NCI-H2196 (cell line): ENCODE results near the gene EVI2B.
"Not testable (repeated sequence)": the region's sequence is repeated elsewhere in the genome, so short reads cannot be mapped to it uniquely, and the experiment has no call there.

Source experiments
- DNase-seq: peaks from one replicate; lab custom pipeline; 2025; ENCODE audit not compliant: unreplicated experiment; lab: John Stamatoyannopoulos, UW

EVI2B gene

DNA sequence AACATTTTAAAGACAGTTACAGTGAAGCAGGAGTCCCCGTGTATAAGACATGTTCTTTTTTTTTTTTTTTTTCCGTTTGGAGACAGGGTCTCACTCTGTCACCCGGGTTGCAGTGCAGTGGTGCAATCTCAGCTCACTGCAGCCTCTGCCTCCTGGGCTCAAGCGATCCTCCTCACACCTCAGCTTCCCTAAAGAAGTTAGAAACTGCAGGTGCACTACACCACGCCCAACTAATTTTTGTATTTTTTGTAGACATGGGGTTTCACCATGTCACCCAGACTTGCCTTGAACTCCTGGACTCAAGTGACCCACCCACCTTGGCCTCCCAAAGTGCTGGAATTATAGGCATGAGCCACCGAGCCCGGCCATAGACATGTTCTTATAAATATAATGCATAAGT is 3.0 kb downstream of the EVI2B start:
- DNase-seq: no peak

DNA sequence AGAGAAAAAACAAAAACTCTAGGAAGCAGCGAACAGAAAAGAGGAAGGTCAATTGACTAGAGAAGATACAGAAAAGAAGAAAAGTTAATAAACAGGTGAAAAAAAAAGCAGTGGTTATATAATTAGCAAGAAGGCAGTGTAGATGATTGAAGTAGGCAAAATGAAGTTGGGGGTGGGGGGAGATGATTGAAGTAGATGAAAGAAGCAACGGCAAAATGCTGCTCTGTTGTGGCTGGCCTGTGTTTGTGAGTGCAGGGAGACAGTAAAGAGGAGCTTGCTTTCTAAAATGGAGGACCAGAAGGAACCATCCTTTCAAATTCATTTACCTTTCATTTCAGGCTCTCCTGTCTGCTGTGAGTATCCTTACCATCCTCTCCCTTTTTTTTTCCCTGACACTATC is 3.6 kb downstream of the EVI2B start:
- no peak for DNase-seq

DNA sequence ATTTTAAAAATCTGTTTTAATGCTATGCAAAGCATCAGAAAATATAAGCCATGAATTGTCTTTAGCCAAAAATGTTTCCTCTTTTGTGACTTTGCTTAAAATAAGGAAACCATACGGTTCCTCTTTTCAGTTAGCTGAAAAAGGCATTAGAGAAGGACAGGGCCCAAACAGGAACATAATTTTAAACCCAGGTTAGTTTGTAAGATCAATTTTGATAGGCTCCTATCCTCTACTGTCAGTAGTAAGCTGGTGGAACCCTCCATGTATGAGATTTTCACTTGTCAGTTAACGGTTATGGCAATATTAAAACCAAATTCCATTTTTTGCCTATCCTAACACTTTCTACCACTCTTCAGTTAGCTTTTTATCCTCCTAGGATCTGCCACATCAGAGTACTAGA is 4.3 kb downstream of the EVI2B start:
- DNase-seq: no peak

DNA sequence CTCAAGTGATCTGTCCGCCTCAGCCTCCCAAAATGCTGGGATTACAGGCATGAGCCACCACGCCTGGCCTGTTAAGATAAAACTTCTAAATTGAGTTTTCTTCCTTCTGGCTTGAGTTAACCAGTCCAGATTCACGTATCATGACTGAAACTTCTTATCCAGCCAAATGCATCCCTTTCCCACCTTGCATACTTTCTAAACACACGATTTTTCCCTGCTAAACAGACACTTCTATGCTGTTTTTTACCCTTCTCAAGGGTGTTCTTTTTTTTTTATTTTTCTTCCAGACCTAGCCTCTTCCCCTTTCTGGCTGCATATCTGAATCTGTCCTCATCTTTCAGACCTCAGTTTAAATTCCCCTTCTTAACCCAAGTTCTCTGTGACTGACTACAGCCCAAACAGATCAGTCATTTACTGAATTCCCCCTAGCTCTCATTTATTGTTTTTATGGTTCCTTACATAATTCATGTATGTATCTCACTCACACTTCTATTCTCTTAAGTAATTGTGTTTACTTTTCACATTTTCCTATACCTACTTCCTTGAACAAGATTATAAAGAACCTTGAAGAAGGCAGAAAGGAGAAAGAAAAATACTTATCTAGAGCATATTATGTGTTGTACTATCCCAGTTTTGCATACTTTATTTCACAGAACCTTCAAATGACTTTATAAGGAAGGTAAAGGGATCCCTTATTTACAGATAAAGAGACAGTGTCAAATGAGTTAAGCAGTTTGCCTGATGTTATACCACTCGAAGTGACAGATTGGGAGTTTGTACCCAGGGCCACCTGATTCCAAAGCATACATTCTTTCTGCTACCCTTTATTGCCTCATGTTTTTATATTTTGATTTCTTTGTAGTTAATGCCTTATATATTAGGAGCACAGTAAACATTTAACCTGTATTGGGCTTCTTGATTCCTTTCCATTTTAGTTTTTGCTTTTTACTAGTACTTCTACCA is 5.2 kb downstream of the EVI2B start:
- DNase-seq: no peak

DNA sequence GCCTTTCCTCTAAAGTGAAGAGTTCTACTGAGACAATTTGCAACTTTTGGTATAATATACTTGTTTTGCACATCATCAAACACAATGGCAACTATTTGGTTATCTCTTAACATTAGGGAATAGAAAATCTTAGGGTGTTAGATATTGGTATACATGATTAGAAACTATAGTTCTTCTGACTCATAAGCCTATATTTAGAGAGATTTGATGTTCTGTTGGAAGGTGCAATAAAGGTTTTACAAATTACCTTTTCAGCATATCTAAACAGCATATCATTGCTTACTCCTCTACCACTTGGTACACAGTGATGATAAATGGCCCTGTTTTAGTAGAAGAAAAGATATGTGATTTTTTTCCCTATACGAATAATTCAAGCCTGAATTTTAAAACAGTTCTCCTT is 6.2 kb downstream of the EVI2B start:
- DNase-seq: no peak

DNA sequence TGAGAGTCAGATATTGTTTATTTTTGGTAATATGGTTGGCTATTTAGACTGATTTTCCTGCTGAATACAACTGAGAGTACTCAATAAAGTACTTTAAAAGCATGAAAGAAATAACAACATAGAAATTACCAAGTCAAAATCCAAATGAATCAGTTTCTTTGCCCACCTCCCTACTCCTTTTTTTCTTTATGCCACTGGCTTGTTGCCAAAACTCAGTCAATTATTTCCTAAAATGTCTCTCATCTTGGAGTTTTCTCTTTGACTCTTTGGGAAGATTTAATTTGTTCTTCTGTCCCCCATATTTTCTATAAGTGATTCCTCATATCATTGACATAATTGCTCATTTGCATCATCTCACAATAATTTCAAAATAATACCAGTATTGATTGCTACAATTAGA is 14.2 kb downstream of the EVI2B start:
- DNase-seq: no peak

DNA sequence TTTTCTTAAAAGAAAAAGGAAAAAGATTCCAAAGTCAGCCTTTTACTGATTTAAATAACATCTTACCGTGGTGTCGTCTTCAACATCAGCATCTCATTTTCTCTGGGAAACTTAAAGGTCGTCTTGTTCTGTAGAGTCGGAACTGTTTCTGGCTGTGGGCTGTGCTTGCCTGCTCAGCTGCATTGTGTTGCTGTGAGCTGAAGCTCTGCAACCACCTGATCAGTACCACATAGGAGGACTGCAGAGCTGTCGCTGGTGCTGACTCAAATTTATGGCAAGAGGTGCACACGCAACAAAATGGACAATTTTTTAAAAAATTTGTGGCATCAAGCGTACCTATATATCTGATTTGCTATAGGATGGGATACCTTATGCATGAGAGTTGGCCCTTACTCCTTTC is 16.8 kb downstream of the EVI2B start, which contains the start of gene OMG:
Gene OMG, minus strand, starts transcription at position 150 of the 400 bp plus-strand sequence. CDS start 908 bp downstream, outside the sequence.
- no peak for DNase-seq

DNA sequence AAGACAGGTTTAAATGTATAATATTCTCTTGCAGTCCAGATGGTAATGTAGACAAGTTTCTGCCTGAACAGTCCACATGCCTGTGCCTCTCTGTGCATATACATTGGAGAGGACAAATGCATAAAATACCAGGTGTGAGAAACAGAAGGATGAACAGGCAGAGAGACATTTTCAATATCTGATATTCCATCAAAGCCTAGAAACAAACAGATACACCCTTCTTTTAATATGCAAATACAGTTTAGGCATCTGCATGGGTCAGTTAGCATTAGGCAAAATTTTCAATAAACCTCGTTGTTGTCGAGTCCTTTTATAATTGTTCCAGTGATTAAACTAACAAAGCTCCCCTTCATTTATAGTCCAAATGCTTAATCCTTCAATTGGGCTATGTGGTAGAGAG is 17.7 kb downstream of the EVI2B start:
- no peak for DNase-seq

DNA sequence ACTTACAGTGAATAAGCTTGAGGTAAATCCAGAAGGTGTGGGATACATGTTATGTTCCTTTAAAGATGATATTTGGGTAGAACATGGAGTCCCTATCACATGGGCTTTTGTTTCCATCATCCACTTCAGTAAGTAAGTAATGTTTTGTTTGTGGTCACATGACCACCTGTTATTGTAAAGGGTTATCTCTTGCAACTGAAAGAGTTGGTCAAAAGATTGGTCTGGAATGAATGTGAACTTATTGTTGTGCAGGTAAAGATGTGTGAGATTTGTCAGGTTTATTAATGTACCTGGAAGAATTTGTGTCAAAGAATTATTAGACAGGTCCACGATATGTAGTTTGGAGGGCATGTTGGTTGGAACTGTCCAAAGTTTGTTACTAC is 18.4 kb downstream of the EVI2B start:
- DNase-seq: no peak

DNA sequence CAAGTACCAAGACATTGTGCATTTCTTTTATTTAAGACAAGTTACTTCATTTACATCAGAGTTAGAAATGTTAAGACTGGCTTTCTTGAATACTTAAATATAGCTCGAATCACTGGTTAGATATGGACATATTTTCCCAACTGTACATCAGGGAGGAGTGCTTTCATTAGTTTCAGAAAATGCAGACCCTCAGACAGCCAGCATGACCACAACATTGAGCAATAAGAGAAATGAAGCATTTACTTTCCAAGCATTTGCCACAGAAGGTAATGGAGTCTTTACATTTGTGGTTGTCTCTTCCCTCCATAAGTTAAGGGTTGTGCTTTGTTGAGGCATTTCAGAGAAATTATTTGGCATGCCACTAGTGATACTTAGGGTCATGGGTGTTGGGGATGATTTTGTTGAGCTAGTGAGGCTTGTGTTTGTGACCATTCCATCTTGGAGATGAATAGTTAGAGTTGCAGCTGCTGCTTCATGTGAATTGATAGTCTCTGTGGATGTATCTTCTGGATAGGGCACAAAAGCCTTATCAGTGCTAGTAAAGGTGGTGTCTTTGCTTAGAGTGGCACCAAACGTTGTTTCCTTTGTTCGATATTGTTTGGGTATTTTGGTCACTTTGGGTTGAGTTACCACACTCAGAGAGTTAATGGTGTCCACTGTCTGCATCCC is 18.9 kb downstream of the EVI2B start:
- DNase-seq: no peak

DNA sequence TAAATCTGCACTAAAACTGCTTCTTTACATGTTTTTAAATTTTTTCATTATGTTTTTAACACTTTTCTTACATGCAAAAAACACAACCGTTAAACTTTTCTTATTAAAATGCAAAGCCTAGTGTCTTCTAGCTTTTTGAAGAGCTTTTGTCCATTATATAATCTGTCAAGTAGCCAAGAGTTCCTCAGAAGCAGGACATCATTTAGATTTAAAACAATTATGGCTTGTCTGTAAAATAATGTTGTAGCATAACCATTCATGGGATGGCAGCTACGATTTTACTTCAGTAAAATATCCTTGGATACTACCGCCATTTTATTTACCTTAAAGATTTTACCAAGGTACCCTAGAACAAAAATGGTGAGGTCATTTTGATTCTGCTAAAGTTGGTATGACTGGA is 19.6 kb downstream of the EVI2B start:
- no peak for DNase-seq

DNA sequence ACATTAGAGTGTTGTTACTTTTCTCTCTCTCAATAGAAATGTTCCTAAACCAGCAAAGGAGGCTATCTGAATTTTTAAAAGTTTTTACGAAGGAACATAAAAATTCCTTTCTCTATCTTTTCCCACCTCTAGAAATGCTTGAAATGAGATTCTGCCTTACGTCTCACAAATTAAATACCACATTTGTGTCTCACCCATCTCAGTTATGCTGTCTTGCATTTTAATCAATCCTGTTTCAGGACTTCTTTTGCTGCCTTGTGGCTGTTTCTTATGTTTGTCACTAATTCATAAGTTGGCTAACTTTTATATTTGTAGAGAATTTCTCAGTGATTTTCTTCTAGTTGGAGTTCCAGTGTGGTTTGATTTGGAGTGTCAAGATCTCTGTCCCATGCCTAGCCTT is 20.3 kb downstream of the EVI2B start:
- no peak for DNase-seq

DNA sequence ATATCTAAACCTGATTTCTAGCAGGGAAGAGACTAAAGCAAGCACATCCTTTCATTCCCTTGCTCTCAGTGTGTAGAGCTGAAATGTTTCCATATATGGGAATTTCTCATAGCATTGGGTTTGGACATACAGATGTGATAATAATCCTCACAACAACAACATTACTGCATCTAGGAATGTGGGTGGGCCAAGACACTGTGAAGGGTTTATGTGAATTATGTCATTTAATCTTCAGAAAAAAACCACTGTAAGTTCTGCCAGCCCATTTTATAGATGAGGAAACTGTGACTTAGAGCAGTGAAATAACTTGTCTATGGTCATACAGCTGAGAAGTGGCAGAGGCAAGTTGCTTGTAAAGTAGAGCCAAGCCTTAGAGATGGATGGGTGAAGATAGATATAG is 22.0 kb downstream of the EVI2B start:
- no peak for DNase-seq

DNA sequence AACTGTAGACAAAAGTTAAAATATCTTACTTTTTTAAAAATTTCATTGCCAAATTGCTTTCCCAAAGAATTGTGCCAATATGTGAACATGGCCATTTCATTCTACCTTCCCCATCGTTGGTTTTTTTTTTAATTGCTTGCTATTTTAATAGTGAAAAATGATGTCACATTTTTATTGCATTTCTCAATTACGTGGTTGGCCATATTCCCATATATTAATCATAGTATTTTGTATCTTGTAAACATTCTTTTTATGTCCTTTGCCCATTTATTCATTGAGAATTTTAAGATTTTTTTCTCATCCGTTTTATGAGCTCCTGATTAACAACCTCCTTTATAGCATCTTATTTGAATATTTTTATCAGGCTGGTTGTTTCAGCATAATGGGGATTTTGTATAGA is 24.1 kb downstream of the EVI2B start:
- DNase-seq: no peak

DNA sequence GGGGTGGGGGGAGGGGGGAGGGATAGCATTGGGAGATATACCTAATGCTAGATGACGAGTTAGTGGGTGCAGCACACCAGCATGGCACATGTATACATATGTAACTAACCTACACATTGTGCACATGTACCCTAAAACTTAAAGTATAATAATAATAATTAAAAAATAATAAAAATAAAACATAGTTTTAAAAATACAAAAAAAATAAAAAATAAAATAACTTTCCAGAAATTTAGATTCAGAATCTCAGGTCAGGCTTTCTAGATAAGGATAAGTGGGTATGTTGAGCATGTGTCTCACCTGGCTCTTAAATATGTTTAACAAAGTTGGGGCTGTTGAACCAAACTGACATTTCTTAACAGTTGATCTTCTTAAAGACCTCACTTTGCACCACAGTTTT is 25.9 kb downstream of the EVI2B start:
- DNase-seq: not testable (repeated sequence)

DNA sequence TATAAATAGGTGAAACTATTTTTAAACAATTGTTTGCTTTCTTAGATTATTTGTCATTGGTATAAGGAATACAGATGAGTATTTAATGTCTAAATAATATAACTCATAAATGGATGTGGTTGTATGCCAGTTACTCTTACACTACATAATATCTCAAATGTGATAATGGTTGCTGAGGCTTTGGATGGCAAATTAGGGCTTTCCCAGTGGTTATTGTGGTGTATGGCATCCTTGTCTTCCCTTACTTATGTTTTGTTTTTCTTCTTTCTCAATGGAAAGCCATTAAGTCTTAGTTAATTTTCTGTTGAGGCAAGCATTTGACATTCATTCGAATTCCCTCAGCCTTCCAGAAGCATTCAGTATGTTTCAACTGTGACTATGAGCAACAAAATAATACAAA is 27.3 kb downstream of the EVI2B start:
- no peak for DNase-seq

DNA sequence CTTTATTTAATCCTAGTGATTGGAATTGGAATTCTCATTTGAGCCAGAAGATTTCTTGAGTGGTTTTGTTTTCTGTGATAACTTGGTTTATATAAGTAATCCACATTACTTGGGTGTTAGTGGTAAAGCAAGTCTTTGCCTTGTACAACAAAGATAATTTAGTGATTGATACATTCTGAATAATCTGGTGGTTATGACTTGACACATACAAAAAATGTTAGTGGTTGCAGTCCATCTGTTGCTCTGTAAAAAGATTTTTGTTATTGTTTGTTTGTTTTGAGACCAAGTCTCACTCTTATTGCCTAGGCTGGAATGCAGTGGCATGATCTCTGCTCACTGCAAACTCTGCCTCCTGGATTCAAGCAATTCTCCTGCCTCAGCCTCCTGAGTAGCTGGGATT is 30.0 kb downstream of the EVI2B start:
- no peak for DNase-seq

DNA sequence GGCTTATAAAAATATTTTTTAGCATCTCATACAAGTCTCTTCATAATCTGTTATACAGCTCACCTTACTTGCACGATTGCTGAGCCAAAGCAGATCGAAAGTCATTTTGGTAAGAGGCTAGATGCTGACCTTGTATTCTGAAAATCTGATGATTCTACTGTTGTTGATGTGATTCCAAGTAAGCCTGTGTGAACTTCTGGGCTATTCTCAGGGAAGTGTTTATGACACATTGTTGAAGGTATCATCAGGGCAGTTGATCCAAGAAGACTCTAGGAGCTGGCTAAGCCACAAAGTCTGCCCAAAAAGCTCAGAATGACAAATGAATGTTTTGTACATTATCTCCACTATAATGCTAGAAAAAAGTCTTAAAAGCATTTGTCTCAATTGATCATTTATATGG is 32.8 kb downstream of the EVI2B start:
- no peak for DNase-seq

DNA sequence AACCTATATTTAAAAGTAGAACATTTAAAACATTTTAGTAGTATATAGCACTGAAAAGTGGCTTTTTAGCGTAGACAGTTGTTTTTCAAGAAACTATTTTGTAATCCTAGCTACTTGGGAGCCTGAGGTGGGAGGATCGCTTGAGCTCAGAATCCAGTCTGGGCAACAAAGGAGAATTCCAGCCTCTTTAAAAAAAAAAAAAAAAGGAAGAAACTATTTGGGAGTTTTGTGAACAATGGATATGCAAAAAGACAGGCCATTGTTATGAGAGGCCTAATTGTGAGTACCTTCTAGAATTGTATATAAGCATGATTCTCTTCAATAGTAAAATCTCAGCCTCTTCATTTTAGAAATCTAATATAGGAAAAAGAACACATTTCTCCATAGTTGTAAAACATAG is 34.5 kb downstream of the EVI2B start:
- DNase-seq: no peak

DNA sequence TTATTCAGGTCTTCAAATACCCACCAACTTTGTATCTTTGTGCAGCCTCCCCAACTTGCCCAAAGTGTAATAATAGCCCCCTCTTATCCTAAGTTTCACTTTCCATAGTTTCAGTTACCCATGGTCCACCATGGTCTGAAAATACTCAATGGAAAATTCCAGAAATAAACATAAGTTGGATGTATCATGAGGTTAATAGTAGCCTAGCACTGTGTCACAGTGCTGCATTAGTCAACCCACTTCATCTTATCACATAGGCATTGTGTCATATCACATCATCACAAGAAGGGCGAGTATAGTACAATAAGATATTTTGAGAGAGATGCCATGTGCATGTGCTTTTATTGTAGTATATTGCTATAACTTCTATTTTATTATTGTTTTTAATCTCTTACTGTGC is 38.7 kb downstream of the EVI2B start:
- no peak for DNase-seq

DNA sequence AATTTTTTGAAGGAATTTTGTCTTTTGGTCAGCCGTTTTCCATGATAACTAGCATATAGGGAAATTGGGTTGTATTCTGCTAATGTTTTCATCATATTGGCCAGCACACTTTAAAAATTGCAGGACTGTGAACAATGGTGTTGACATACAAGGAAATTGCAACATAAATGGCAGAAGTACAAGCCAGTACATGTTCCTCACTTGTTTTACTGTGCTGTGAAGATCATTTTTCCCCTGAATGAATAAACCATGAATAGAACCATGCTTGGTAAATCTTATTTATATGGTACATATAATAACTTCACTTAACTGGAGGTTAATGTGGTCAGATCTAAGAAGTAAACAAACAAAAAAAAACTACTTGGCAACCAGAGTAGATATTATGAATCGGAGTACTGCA is 39.6 kb downstream of the EVI2B start:
- peak; percentile 22 for DNase-seq

DNA sequence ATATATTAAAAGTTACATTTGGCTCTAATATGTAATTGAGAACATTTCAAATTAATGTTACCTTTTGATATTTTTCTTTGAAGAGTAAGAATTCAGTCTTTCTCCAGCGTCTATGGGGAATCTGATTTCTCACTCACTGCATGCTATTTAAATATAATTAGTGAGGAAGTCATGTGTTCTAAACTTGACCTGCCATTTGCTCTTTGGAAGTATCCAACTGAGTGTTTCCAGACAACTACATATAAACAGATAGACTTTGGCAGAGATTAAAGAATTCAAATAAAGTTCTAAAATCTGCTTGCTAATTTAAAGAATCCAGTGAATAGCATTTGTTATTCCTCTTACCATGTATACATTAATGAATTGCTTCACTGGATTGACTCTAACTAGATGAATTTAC is 40.3 kb downstream of the EVI2B start:
- DNase-seq: no peak
